Omental fat pad (tissue), 4 donors: Measurements from ENCODE around the gene UCK1. TPM values are rescaled to one million over a fixed set of nuclear protein-coding genes. Genes with fewer than 3 reads are reported as not detected.

Experiments used
- ATAC-seq: fragments of 150-250 bp; one replicate; pipeline ENCODE4 v1.9.1; 2016; ENCODE audit warnings: mild to moderate bottlenecking, moderate library complexity; ENCODE audit not compliant: low FRiP score
- DNase-seq: peaks from one replicate; pipeline ENCODE4 v3.0.0-alpha.2; 2019; ENCODE audit warnings: low spot score
- CTCF ChIP-seq, 3 donors: fragments of 450-650 bp; IDR thresholded peaks; one replicate each; pipeline ENCODE4 v1.5.1; 2016 to 2017; ENCODE audit warnings: antibody characterized with exemption in 3 of 3, mild to moderate bottlenecking in 3 of 3, moderate library complexity in 2 of 3
- total RNA-seq, 4 donors: library from RNA; depleted of rRNA; stranded (reverse); fragments of >200 nt; gene quantifications; one replicate each; pipeline ENCODE4 v1.1.0, GENCODE V29; 2016

The UCK1 gene
- total RNA-seq, 4 donors from 2014 or later: 25.0 to 38.5 (median 32.7) TPM

- no peak for TF ChIP-seq CTCF (IDR thresholded peaks at IDR 0.05)
- DNase-seq (no peak), ATAC-seq (no peak)
Observed at GRCh38 chr9:131499254-131499767, 31.8 kb downstream of the UCK1 start.

GRCh38 chr9:131496844-131497405 lies 34.1 kb downstream of the UCK1 start:
- TF ChIP-seq CTCF (IDR thresholded peaks at IDR 0.05): no peak
- DNase-seq (no peak), ATAC-seq (no peak)

- no peak for TF ChIP-seq CTCF (IDR thresholded peaks at IDR 0.05)
- no peak for ATAC-seq
- no peak for DNase-seq
Observed at GRCh38 chr9:131495785-131496184, 35.3 kb downstream of the UCK1 start.

GRCh38 chr9:131494296-131494870 lies 36.7 kb downstream of the UCK1 start:
- DNase-seq: no peak
- ATAC-seq: no peak
- no peak for TF ChIP-seq CTCF (IDR thresholded peaks at IDR 0.05)

- no peak for TF ChIP-seq CTCF (IDR thresholded peaks at IDR 0.05)
- no peak for DNase-seq
- no peak for ATAC-seq
Observed at GRCh38 chr9:131492070-131492469, 39.0 kb downstream of the UCK1 start.

- no peak for TF ChIP-seq CTCF (IDR thresholded peaks at IDR 0.05)
- ATAC-seq (no peak), DNase-seq (no peak)
Observed at GRCh38 chr9:131491001-131491710, 39.9 kb downstream of the UCK1 start.
